ENCODE measurements around the gene FRS3. TPM values are rescaled to one million over a fixed set of nuclear protein-coding genes. Genes with fewer than 3 reads are reported as not detected.

The FRS3 gene
- total and polyA plus RNA-seq, 8 donors = 0.29 to 22.2 (median 3.6) TPM

GRCh38 chr6:41744236-41744787 is 35.4 kb downstream of the FRS3 start:
- H3K27ac ChIP-seq = peak overlapping the region; percentile 53 to 81 (median 75)
- 34 to 66% (median 61%) methylated on average over 7 of the region's 7 CpGs for WGBS, 5 donors
- peak in 1 of 2 donors; percentile 48 for DNase-seq
- H3K4me1 ChIP-seq = peaks cover 9 to 45% (median 26%) of the 10 kb centered on the region in 4 donors
- TF ChIP-seq EP300 (IDR thresholded peaks at IDR 0.05) = no peak
- TF ChIP-seq POLR2A (IDR thresholded peaks at IDR 0.05) = peak in 1 of 4 donors; percentile 51
- peak in 2 of 3 donors; percentile 84 to 89 for TF ChIP-seq POLR2AphosphoS5 (IDR thresholded peaks at IDR 0.05)
- no peak for TF ChIP-seq CTCF (IDR thresholded peaks at IDR 0.05)
- H3K27me3 ChIP-seq = no peaks in the 10 kb centered on the region
- peaks cover 0 to 43% (median 4%) of the 10 kb centered on the region in 4 donors for H3K36me3 ChIP-seq
- peak overlapping the region; percentile 30 to 50 (median 46) for H3K4me3 ChIP-seq
- no peaks in the 10 kb centered on the region for H3K9me3 ChIP-seq
- intact Hi-C loops (cut with DNase I; ENCODE audit: low total_unique reads) = no loop called here

- DNase-seq = peak in 1 of 2 donors; percentile 51
- intact Hi-C loops (cut with DNase I; ENCODE audit: low total_unique reads) = no loop called here
- H3K4me1 ChIP-seq = peaks cover 8 to 39% (median 20%) of the 10 kb centered on the region in 4 donors
- 39 to 76% (median 49%) methylated on average over 2 to 6 of the region's 6 CpGs for WGBS, 5 donors
- TF ChIP-seq POLR2A (IDR thresholded peaks at IDR 0.05) = peak in 2 of 4 donors; percentile 68 to 72
- TF ChIP-seq CTCF (IDR thresholded peaks at IDR 0.05) = no peak
- peak in 2 of 3 donors; percentile 53 to 58 for TF ChIP-seq POLR2AphosphoS5 (IDR thresholded peaks at IDR 0.05)
- no peak for TF ChIP-seq EP300 (IDR thresholded peaks at IDR 0.05)
- peak overlapping the region; percentile 30 to 50 (median 46) for H3K4me3 ChIP-seq
- H3K27ac ChIP-seq = peak overlapping the region; percentile 53 to 81 (median 75)
- peaks cover 0 to 45% (median 4%) of the 10 kb centered on the region in 4 donors for H3K36me3 ChIP-seq
- H3K27me3 ChIP-seq = no peaks in the 10 kb centered on the region
- no peaks in the 10 kb centered on the region for H3K9me3 ChIP-seq
These were observed 36.1 kb downstream of the FRS3 start for GRCh38 chr6:41743406-41744235.

- H3K27me3 ChIP-seq = no peaks in the 10 kb centered on the region
- intact Hi-C loops (cut with DNase I; ENCODE audit: low total_unique reads) = no loop called here
- peaks cover 0 to 45% (median 4%) of the 10 kb centered on the region in 4 donors for H3K36me3 ChIP-seq
- 37 to 69% (median 64%) methylated on average over 15 to 20 of the region's 20 CpGs for WGBS, 5 donors
- peak; percentile 64 to 80 for DNase-seq
- H3K4me1 ChIP-seq = peaks cover 0 to 29% (median 11%) of the 10 kb centered on the region in 4 donors
- H3K4me3 ChIP-seq = peak overlapping the region; percentile 30 to 50 (median 46)
- TF ChIP-seq POLR2AphosphoS5 (IDR thresholded peaks at IDR 0.05) = peak in 2 of 3 donors; percentile 83 to 88
- TF ChIP-seq POLR2A (IDR thresholded peaks at IDR 0.05) = peak in 2 of 4 donors; percentile 1 to 35
- no peak for TF ChIP-seq EP300 (IDR thresholded peaks at IDR 0.05)
- H3K27ac ChIP-seq = peak overlapping the region in 4 of 5 donors; percentile 34 to 81 (median 76)
- no peaks in the 10 kb centered on the region for H3K9me3 ChIP-seq
These were observed 37.8 kb downstream of the FRS3 start for GRCh38 chr6:41741625-41742490.

- Histone ChIP-seq H3K36me3 (peaks cover 0 to 45% (median 4%) of the 10 kb centered on the region in 4 donors), H3K4me3 (peak overlapping the region; percentile 1 to 50 (median 25)), H3K4me1 (peaks cover 6 to 37% (median 19%) of the 10 kb centered on the region in 4 donors), H3K27me3 (no peaks in the 10 kb centered on the region), H3K9me3 (no peaks in the 10 kb centered on the region), H3K27ac (peak overlapping the region in 4 of 5 donors; percentile 53 to 81 (median 76))
- WGBS, 5 donors = 46 to 72% (median 57%) methylated on average over 6 to 13 of the region's 13 CpGs
- no peak for TF ChIP-seq EP300 (IDR thresholded peaks at IDR 0.05)
- peak in 2 of 3 donors; percentile 69 to 85 for TF ChIP-seq POLR2AphosphoS5 (IDR thresholded peaks at IDR 0.05)
- peak in 2 of 4 donors; percentile 1 to 17 for TF ChIP-seq POLR2A (IDR thresholded peaks at IDR 0.05)
- intact Hi-C loops (cut with DNase I; ENCODE audit: low total_unique reads) = no loop called here
- peak in 1 of 2 donors; percentile 56 for DNase-seq
These were observed 39.1 kb downstream of the FRS3 start for GRCh38 chr6:41740366-41741162.
